Body of pancreas (tissue), 4 donors: ENCODE measurements around the gene SIRPB2.

Source experiments
- CTCF ChIP-seq, 7 experiments: fragments of 450-650 bp in 4 of 7; fragments of 200-600 bp in 3 of 7; sonication (generic) in 3 of 7; IDR thresholded peaks; one replicate each; pipeline ENCODE4 v1.5.1; 2016 to 2019; ENCODE audit warnings: antibody characterized with exemption in 7 of 7
- POLR2A ChIP-seq, 3 donors: fragments of 450-650 bp; IDR thresholded peaks; one replicate each; pipeline ENCODE4 v1.6.1; 2016; ENCODE audit warnings: antibody characterized with exemption in 3 of 3, mild to moderate bottlenecking in 2 of 3

- TF ChIP-seq CTCF (IDR thresholded peaks at IDR 0.05) (no peak), POLR2A (IDR thresholded peaks at IDR 0.05) (no peak)
Measured at GRCh38 chr20:1484438-1485116, 6.6 kb downstream of the SIRPB2 start.
